ENCODE measurements around the gene CFDP1. TPM values are rescaled to one million over a fixed set of nuclear protein-coding genes. Genes with fewer than 3 reads are reported as not detected.

Gene CFDP1
- total and polyA plus RNA-seq, 3 experiments from 2014 or later: 33.8 to 39.1 (median 34.2) TPM

DNA sequence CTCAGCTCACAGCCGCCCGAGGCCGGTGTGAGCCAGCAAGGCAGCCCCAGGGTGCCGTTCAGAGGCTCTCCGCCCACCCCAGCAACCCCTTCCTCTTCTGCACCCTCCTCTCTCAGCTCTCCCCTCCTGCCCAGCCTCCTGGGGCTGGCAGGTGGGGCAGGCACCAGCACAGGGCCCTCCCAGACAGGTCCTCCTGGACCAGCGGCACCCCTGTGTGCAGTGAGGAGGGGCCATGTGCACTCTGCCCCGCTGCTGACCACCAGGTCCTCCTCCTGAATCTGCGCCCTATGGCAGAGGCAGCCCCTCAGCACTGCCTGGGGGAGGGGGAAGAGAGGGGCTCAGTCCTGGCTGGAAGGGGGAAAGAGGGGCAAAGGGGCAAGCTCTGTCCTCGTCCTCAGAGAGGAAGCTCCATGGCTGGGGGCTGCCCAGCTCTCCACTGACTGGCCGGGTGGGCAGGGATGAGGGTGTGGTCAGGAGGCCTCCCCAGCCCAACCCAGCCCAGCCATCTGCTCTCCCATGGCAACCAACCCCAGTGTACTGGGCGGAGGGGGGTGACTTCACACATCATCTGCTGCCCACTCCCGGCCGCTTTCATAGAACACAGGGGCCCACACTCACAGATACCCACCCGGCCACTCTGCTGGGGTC, 176.5 kb downstream of the CFDP1 start:
- Mint-ChIP-seq H3K27ac (peak overlapping the region in 1 of 8 donors; percentile 69), H3K27me3 (peaks cover 28 to 55% of the 10 kb centered on the region in 2 donors), H3K4me3 (no peak overlapping the region), H3K36me3 (no peaks in the 10 kb centered on the region), H3K4me1 (peaks cover 0 to 5% (median 4%) of the 10 kb centered on the region in 3 donors), H3K9me3 (no peaks in the 10 kb centered on the region)
- no peaks in the 10 kb centered on the region for H3K4me1 ChIP-seq (ENCODE audit: insufficient read depth, low read length)
- no peak overlapping the region for H3K27ac ChIP-seq (ENCODE audit: low read depth, low read length)
- ChIA-PET POLR2A (no interaction called here), CTCF (no interaction called here)
- peaks cover 21% of the 10 kb centered on the region for H3K27me3 ChIP-seq (ENCODE audit: insufficient read depth, low read length, poor library complexity, severe bottlenecking)
- no peak for DNase-seq
- no peaks in the 10 kb centered on the region for H3K36me3 ChIP-seq (ENCODE audit: insufficient read depth, low read length)
- no peak overlapping the region for H3K4me3 ChIP-seq (ENCODE audit: low read length)
- no peaks in the 10 kb centered on the region for H3K9me3 ChIP-seq (ENCODE audit: low read length)

DNA sequence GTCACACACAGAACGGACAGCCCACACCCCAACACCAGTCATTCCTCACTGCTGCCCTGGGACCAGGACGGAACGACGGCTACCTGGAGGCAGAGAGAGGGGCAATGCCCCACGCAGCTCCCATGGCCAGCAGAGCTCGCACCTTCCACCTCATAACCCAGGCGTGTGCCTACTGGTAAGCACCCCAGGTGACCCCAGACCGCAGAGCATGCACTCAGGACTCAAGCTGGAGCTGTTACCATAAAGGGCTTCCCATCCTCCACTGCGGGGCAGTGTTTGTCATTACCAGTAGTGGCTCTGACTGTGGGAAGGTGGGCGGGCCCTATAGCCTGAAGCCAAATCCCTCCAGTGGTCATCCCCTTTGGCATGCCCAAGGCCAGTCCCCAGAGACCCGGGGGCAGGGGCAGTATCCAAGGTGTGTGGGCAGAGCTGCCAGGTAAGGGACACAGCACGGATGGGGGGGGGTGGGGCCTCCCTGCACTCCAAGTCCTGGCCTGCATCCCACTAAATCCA, 177.2 kb downstream of the CFDP1 start:
- no peak for DNase-seq
- Histone ChIP-seq H3K4me1 (ENCODE audit: insufficient read depth, low read length) (no peaks in the 10 kb centered on the region), H3K27ac (ENCODE audit: low read depth, low read length) (no peak overlapping the region), H3K27me3 (ENCODE audit: insufficient read depth, low read length, poor library complexity, severe bottlenecking) (peaks cover 22% of the 10 kb centered on the region), H3K4me3 (ENCODE audit: low read length) (no peak overlapping the region), H3K9me3 (ENCODE audit: low read length) (no peaks in the 10 kb centered on the region), H3K36me3 (ENCODE audit: insufficient read depth, low read length) (no peaks in the 10 kb centered on the region)
- H3K27me3 Mint-ChIP-seq: peaks cover 28 to 54% of the 10 kb centered on the region in 2 donors
- no peaks in the 10 kb centered on the region for H3K36me3 Mint-ChIP-seq
- H3K9me3 Mint-ChIP-seq: no peaks in the 10 kb centered on the region
- ChIA-PET POLR2A (no interaction called here), CTCF (no interaction called here)
- H3K4me1 Mint-ChIP-seq: peaks cover 0 to 7% (median 6%) of the 10 kb centered on the region in 3 donors
- no peak overlapping the region for H3K27ac Mint-ChIP-seq
- no peak overlapping the region for H3K4me3 Mint-ChIP-seq

DNA sequence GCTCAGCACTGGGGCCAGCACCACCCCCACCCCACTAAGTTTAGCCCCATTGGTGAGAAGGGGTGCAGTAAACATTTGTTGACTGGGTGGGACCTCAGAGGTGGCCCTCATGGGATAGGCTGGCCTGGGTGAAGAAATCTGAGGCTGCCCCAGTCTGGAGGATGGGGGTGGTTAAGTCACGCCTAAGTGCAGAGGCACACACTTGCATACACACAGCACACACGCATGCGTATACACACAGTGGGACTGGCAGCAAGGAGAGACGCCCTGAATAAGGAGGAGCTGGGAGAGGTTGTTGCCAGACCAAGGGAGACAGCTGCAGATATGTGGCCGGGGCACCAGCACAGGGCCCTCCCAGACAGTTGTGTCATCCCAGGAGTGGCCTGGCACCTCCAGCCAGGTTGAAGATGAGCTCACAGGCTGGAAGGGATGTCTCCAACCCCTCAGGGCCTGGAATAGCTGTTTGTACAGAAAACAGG, 178.9 kb downstream of the CFDP1 start:
- no peaks in the 10 kb centered on the region for H3K9me3 Mint-ChIP-seq
- H3K4me3 Mint-ChIP-seq: no peak overlapping the region
- H3K27me3 Mint-ChIP-seq: peaks cover 34 to 57% of the 10 kb centered on the region in 2 donors
- H3K27ac ChIP-seq (ENCODE audit: low read depth, low read length): no peak overlapping the region
- POLR2A ChIA-PET: no interaction called here
- H3K36me3 ChIP-seq (ENCODE audit: insufficient read depth, low read length): no peaks in the 10 kb centered on the region
- CTCF ChIA-PET: no interaction called here
- peaks cover 0 to 16% (median 7%) of the 10 kb centered on the region in 3 donors for H3K4me1 Mint-ChIP-seq
- H3K27ac Mint-ChIP-seq: no peak overlapping the region
- H3K27me3 ChIP-seq (ENCODE audit: insufficient read depth, low read length, poor library complexity, severe bottlenecking): peaks cover 28% of the 10 kb centered on the region
- H3K9me3 ChIP-seq (ENCODE audit: low read length): no peaks in the 10 kb centered on the region
- no peaks in the 10 kb centered on the region for H3K36me3 Mint-ChIP-seq
- H3K4me3 ChIP-seq (ENCODE audit: low read length): no peak overlapping the region
- H3K4me1 ChIP-seq (ENCODE audit: insufficient read depth, low read length): no peaks in the 10 kb centered on the region
- no peak for DNase-seq

DNA sequence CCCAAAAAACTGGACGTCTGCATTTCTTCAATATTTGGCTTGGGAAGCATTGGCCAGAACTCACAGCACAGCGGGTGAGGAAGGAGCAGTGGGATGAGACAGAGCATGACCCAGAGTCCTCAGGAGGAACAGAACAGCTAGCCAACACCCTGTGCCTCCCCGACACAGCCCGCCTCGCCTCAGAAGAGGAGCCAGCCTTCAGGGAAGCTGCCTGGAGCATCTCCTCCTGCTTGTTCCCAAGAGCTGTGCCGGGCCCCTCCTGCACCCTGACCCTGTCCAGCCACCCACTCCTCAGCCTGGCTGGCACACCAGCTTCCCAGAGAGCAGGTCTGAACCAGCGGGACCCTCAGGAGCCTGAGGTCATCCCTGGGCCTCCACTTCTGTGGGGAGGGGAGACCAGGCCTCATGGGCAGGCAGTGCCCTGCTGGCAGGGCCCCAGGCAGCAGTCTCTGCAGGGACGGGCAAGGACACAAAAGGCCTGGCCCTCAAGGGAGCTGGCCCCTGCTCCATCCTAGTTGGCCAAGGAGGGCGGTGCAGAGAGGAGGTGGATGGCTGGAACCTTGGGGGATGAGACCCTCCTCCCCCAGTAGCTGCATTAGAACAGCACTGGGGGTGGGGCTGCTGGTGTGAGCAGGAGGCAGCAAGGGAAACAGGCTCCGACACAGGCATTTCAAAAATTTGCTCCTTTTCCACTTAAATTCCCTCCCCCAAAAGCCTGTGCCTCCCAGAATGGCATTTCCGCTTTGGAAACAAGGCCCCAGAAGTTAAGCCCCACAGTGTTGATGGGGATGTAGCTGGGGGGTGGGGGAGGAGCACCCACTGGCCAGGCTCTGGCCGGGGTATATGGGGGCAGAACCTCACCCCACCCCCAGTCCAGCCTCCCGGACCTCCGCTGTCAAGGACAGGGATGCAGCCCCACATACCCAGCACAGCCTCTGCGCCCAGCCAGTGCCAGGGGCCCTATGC, 180.1 kb downstream of the CFDP1 start:
- peaks cover 25% of the 10 kb centered on the region for H3K27me3 ChIP-seq (ENCODE audit: insufficient read depth, low read length, poor library complexity, severe bottlenecking)
- ChIA-PET CTCF (no interaction called here), POLR2A (no interaction called here)

DNA sequence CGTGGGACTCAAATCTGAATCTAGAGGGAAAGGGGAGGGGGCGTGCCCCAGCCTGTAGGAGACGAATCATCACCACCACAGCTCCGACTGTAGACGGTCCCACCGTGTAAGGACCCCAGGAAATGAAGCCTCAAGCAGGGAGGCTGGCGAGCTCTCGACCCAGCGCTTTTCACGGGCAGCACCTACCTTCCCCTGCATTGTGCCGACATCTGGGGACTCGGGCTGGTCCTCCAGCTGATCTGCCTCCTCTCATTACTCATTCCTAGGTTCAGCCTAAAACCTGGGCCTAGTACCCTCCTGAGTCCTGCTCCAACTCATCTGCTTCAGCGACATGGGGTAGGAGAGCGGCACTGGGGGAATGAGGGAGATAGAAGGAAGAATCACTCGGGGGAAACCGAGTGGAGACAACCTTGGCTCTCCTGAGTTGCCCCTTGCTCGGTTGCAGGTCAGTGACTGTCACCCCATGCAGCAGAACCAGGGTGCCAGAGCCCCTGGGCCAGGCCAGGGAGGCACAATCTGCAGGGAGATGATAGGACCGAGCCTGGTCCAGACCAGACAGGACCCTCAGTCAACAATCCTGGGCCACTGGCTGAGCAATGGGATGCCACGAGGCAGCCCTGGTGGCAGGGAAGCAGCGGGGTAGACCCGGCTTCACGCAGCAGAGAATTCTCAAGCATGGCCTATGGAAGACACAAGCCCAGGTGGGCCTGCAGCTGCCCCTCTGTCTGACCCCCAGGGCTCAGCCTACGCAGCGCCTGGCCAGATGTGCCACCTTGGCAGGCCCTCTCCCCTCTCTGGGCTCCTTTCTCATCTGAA, 181.0 kb downstream of the CFDP1 start:
- Histone ChIP-seq H3K9me3 (ENCODE audit: low read length) (no peaks in the 10 kb centered on the region), H3K27ac (ENCODE audit: low read depth, low read length) (no peak overlapping the region), H3K36me3 (ENCODE audit: insufficient read depth, low read length) (no peaks in the 10 kb centered on the region), H3K4me3 (ENCODE audit: low read length) (no peak overlapping the region), H3K4me1 (ENCODE audit: insufficient read depth, low read length) (no peaks in the 10 kb centered on the region), H3K27me3 (ENCODE audit: insufficient read depth, low read length, poor library complexity, severe bottlenecking) (peaks cover 25% of the 10 kb centered on the region)
- Mint-ChIP-seq H3K9me3 (no peaks in the 10 kb centered on the region), H3K4me3 (peak overlapping the region; percentile 27 to 77 (median 65)), H3K27me3 (peaks cover 35 to 52% of the 10 kb centered on the region in 2 donors), H3K4me1 (peaks cover 0 to 19% (median 7%) of the 10 kb centered on the region in 3 donors), H3K36me3 (no peaks in the 10 kb centered on the region), H3K27ac (no peak overlapping the region)
- CTCF ChIA-PET: no interaction called here
- POLR2A ChIA-PET: no interaction called here
- no peak for DNase-seq

More for the DNA sequence above, 180.1 kb downstream of the CFDP1 start:
- no peak overlapping the region for H3K27ac Mint-ChIP-seq
- Histone ChIP-seq H3K4me3 (ENCODE audit: low read length) (no peak overlapping the region), H3K4me1 (ENCODE audit: insufficient read depth, low read length) (no peaks in the 10 kb centered on the region), H3K27ac (ENCODE audit: low read depth, low read length) (no peak overlapping the region), H3K9me3 (ENCODE audit: low read length) (no peaks in the 10 kb centered on the region), H3K36me3 (ENCODE audit: insufficient read depth, low read length) (no peaks in the 10 kb centered on the region)
- H3K4me1 Mint-ChIP-seq: peaks cover 0 to 16% (median 7%) of the 10 kb centered on the region in 3 donors
- DNase-seq: no peak
- no peaks in the 10 kb centered on the region for H3K9me3 Mint-ChIP-seq
- no peaks in the 10 kb centered on the region for H3K36me3 Mint-ChIP-seq
- H3K27me3 Mint-ChIP-seq: peaks cover 33 to 54% of the 10 kb centered on the region in 2 donors
- peak overlapping the region in 2 of 7 donors; percentile 21 to 69 for H3K4me3 Mint-ChIP-seq

DNA sequence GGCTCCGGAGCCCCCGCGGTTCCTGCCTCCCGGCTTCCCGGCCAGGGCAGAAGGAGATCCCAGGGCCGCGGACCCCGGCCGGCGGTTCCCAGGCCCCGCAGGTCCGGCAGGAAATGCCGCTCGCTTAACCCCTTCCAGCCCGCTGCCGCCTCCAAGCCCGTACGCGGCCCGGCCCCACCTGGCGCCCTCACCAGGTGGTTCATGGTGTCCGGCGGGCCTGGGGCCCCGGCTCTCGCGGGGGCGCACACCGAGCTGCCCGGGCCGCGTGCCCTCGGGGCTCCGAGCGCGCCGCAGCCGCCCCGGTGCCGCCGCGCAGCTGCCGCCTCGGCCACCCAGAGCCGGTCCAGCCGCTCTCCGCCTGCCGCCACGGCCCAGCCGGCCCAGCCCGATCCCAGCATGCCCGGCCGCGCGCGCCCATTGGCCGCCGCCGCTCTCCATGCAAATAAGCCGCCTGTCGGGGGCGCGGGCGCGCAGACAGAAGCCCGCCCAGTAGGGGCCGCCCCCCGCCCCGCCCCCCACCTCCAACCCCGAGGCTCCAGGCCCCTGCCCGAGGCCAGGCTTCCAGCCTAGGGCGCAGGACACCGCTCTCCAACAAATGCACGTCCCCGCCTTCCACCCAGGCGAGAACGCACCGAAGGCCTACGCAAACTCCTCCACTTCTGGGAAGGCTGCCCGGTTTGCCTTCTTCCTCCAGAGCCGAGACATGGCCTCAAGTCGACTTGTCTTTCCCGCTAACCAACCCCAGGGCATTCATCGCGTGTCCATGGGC, 181.8 kb downstream of the CFDP1 start, which contains the start of gene BCAR1:
Gene BCAR1 (minus strand): TSS at position 345 of the 769 bp plus-strand sequence. CDS start 142 bp downstream, at position 203.
- H3K9me3 ChIP-seq (ENCODE audit: low read length): no peaks in the 10 kb centered on the region
- ChIA-PET POLR2A (no interaction called here), CTCF (no interaction called here)
- no peak within 1 kb of the TSS for H3K27ac Mint-ChIP-seq
- H3K36me3 ChIP-seq (ENCODE audit: insufficient read depth, low read length): no peaks in the 10 kb centered on the region
- no peak for DNase-seq
- H3K9me3 Mint-ChIP-seq: no peaks in the 10 kb centered on the region
- H3K27me3 ChIP-seq (ENCODE audit: insufficient read depth, low read length, poor library complexity, severe bottlenecking): peaks cover 25% of the 10 kb centered on the region
- no peaks in the 10 kb centered on the region for H3K4me1 ChIP-seq (ENCODE audit: insufficient read depth, low read length)
- H3K4me3 Mint-ChIP-seq: peak within 1 kb of the TSS; percentile 27 to 77 (median 65)
- H3K4me1 Mint-ChIP-seq: peaks cover 0 to 19% (median 7%) of the 10 kb centered on the region in 3 donors
- H3K27me3 Mint-ChIP-seq: peaks cover 35 to 45% of the 10 kb centered on the region in 2 donors
- H3K36me3 Mint-ChIP-seq: no peaks in the 10 kb centered on the region
- H3K27ac ChIP-seq (ENCODE audit: low read depth, low read length): no peak within 1 kb of the TSS
- no peak within 1 kb of the TSS for H3K4me3 ChIP-seq (ENCODE audit: low read length)

DNA sequence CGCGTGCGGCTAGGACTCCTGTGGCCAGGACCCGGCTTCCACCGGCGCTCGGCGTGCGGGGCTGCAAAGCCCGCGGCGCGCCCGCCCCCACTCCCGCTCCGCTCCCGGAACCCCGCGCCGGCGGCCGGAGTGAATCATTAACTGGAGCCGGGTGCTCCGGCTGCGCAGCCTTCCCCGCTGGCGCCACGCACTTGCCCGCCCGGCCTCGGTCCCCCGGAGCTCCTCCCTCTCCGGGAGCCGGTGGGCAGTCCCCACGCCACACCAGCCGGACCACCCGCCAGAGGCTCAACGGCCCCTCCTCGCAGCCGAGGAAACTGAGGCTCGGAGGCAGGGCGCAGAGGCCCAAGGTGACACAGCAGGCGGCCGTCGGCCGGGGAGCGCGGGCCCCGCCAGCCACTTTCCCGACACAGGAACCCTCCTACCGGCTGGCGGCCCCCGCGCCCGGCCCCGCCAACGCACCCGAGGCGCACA, 182.5 kb downstream of the CFDP1 start:
- no peaks in the 10 kb centered on the region for H3K9me3 Mint-ChIP-seq
- peak overlapping the region in 1 of 7 donors; percentile 54 for H3K4me3 Mint-ChIP-seq
- no peak overlapping the region for H3K27ac Mint-ChIP-seq

More for the DNA sequence above, 182.5 kb downstream of the CFDP1 start:
- no peaks in the 10 kb centered on the region for H3K36me3 ChIP-seq (ENCODE audit: insufficient read depth, low read length)
- CTCF ChIA-PET: no interaction called here
- H3K9me3 ChIP-seq (ENCODE audit: low read length): no peaks in the 10 kb centered on the region
- Mint-ChIP-seq H3K4me1 (peaks cover 0 to 19% (median 7%) of the 10 kb centered on the region in 3 donors), H3K36me3 (no peaks in the 10 kb centered on the region), H3K27me3 (peaks cover 34 to 45% of the 10 kb centered on the region in 2 donors)
- H3K4me1 ChIP-seq (ENCODE audit: insufficient read depth, low read length): no peaks in the 10 kb centered on the region
- no peak for DNase-seq
- POLR2A ChIA-PET: no interaction called here
- H3K4me3 ChIP-seq (ENCODE audit: low read length): no peak overlapping the region
- peaks cover 25% of the 10 kb centered on the region for H3K27me3 ChIP-seq (ENCODE audit: insufficient read depth, low read length, poor library complexity, severe bottlenecking)
- H3K27ac ChIP-seq (ENCODE audit: low read depth, low read length): no peak overlapping the region

All from CD8-positive, alpha-beta memory T cell (primary cell).